Testis (tissue), 3 donors: ENCODE data around the gene GJA8. TPM values are rescaled to one million over a fixed set of nuclear protein-coding genes. Genes with fewer than 3 reads are reported as not detected.
A peak's percentile ranks its signal among the peaks of the same experiment; 100 is the strongest.

Source experiments
- DNase-seq: peaks from one replicate; pipeline ENCODE4 v3.0.0-alpha.2; 2019
- H3K27ac ChIP-seq, 2 donors: fragments of 200-600 bp; sonication (generic); one replicate each; pipeline ENCODE4 v1.5.1; 2019
- H3K27me3 ChIP-seq: fragments of 200-600 bp; sonication (generic); one replicate; pipeline ENCODE4 v1.5.1; 2019
- H3K36me3 ChIP-seq: fragments of 200-600 bp; sonication (generic); one replicate; pipeline ENCODE4 v1.5.1; 2017; ENCODE audit warnings: low read depth; ENCODE audit errors: missing control alignments
- H3K4me1 ChIP-seq: fragments of 200-600 bp; sonication (generic); one replicate; pipeline ENCODE4 v1.5.1; 2019
- H3K4me3 ChIP-seq, 2 donors: fragments of 200-600 bp; sonication (generic); one replicate each; pipeline ENCODE4 v1.5.1; 2017 to 2019
- H3K9me3 ChIP-seq: fragments of 200-600 bp; sonication (generic); one replicate; pipeline ENCODE4 v1.5.1; 2017
- CTCF ChIP-seq, 3 experiments: fragments of 450-650 bp in 2 of 3; fragments of 200-600 bp in 1 of 3; sonication (generic) in 1 of 3; IDR thresholded peaks; one replicate each; pipeline ENCODE4 v1.5.1; 2016 to 2019; ENCODE audit warnings: antibody characterized with exemption in 3 of 3, mild to moderate bottlenecking in 2 of 3, moderate library complexity in 1 of 3
- POLR2A ChIP-seq: fragments of 450-650 bp; IDR thresholded peaks from one replicate; pipeline ENCODE4 v1.6.1; 2017; ENCODE audit warnings: antibody characterized with exemption, mild to moderate bottlenecking, moderate library complexity
- WGBS, 2 donors: methylation state at CpG; one replicate each; pipeline ENCODE4 v1.1.5; 2018; 5-methylcytosine and 5-hydroxymethylcytosine counted together
- intact Hi-C: fragments of 100-400 bp; cut with DNase I; formaldehyde crosslinking; loops from one replicate; pipeline ENCODE4 v1.15.1; 2023; ENCODE audit warnings: low total_unique reads
- polyA plus RNA-seq: library from polyadenylated mRNA; stranded (reverse); fragments of 350-450 nt; fragmentation: Illumina TruSeq; extraction: RNeasy Lipid Tissue Mini Kit (QIAGEN cat#74804); gene quantifications from one replicate; pipeline ENCODE4 v1.2.3, GENCODE V29; 2014; ENCODE audit warnings: low read depth, low replicate concordance; ENCODE audit not compliant: insufficient read depth
- total RNA-seq, 2 donors: library from RNA; depleted of rRNA; stranded (reverse); fragments of >200 nt; gene quantifications; one replicate each; pipeline ENCODE4 v1.2.3, GENCODE V29; 2016

GJA8 gene
- total and polyA plus RNA-seq, 3 donors from 2014 or later, result 5.1 to 13.4 (median 10.2) TPM

GRCh38 chr1:147892731-147893214 is 9.8 kb upstream of the GJA8 start:
- no peak overlapping the region for H3K27ac ChIP-seq
- peak; percentile 49 for DNase-seq
- TF ChIP-seq POLR2A, result no peak
- peak; percentile 90 to 92 (median 90) for TF ChIP-seq CTCF (IDR thresholded peaks at IDR 0.05)
- H3K36me3 ChIP-seq, result no peaks in the 10 kb centered on the region
- no peaks in the 10 kb centered on the region for H3K9me3 ChIP-seq
- H3K27me3 ChIP-seq, result no peaks in the 10 kb centered on the region
- no peak overlapping the region for H3K4me3 ChIP-seq
- intact Hi-C loops, result no loop called here
- WGBS, 2 donors, result 3% methylated on average over 1 of the region's 1 CpG
- no peaks in the 10 kb centered on the region for H3K4me1 ChIP-seq

GRCh38 chr1:147895123-147895522 is 7.5 kb upstream of the GJA8 start:
- no peaks in the 10 kb centered on the region for H3K36me3 ChIP-seq
- H3K9me3 ChIP-seq, result no peaks in the 10 kb centered on the region
- WGBS, 2 donors, result 62 to 64% methylated on average over 4 of the region's 4 CpGs
- H3K27me3 ChIP-seq, result no peaks in the 10 kb centered on the region
- no peak overlapping the region for H3K27ac ChIP-seq
- intact Hi-C loops, result no loop called here
- DNase-seq, result no peak
- H3K4me3 ChIP-seq, result no peak overlapping the region
- no peaks in the 10 kb centered on the region for H3K4me1 ChIP-seq
- TF ChIP-seq POLR2A (no peak), CTCF (IDR thresholded peaks at IDR 0.05) (no peak)

GRCh38 chr1:147897029-147897752 is 5.4 kb upstream of the GJA8 start:
- no peak for TF ChIP-seq CTCF (IDR thresholded peaks at IDR 0.05)
- TF ChIP-seq POLR2A, result no peak
- DNase-seq, result no peak
- Histone ChIP-seq H3K36me3 (no peaks in the 10 kb centered on the region), H3K9me3 (no peaks in the 10 kb centered on the region), H3K4me3 (no peak overlapping the region), H3K4me1 (no peaks in the 10 kb centered on the region), H3K27ac (no peak overlapping the region), H3K27me3 (no peaks in the 10 kb centered on the region)
- intact Hi-C loops, result no loop called here
- 47 to 59% methylated on average over 7 to 8 of the region's 8 CpGs for WGBS, 2 donors

GRCh38 chr1:147897789-147898188 is 4.8 kb upstream of the GJA8 start:
- H3K27ac ChIP-seq, result no peak overlapping the region
- H3K27me3 ChIP-seq, result no peaks in the 10 kb centered on the region
- TF ChIP-seq POLR2A, result no peak
- H3K36me3 ChIP-seq, result no peaks in the 10 kb centered on the region
- intact Hi-C loops, result no loop called here
- no peaks in the 10 kb centered on the region for H3K4me1 ChIP-seq
- WGBS, 2 donors, result 84 to 90% methylated on average over 4 of the region's 4 CpGs
- no peak for DNase-seq
- H3K9me3 ChIP-seq, result no peaks in the 10 kb centered on the region
- H3K4me3 ChIP-seq, result no peak overlapping the region

GRCh38 chr1:147904726-147905125 is 2.1 kb downstream of the GJA8 start:
- WGBS, 2 donors, result 86 to 94% methylated on average over 3 of the region's 3 CpGs
- no peaks in the 10 kb centered on the region for H3K27me3 ChIP-seq
- no peaks in the 10 kb centered on the region for H3K36me3 ChIP-seq
- intact Hi-C loops, result no loop called here
- no peaks in the 10 kb centered on the region for H3K4me1 ChIP-seq
- no peaks in the 10 kb centered on the region for H3K9me3 ChIP-seq
- no peak overlapping the region for H3K27ac ChIP-seq
- TF ChIP-seq CTCF (IDR thresholded peaks at IDR 0.05), result no peak
- no peak for TF ChIP-seq POLR2A
- H3K4me3 ChIP-seq, result no peak overlapping the region
- DNase-seq, result no peak
